Central memory CD8-positive, alpha-beta T cell (primary cell): ENCODE measurements around the gene NCOA1.

Source experiments
- ATAC-seq: fragments of 150-1000 bp; cut with Tn5 transposase; replicated peaks from 2 replicates; pipeline ENCODE4 v1.10.0; 2022; ENCODE audit warnings: mild to moderate bottlenecking, moderate FRiP score, moderate number of reproducible peaks; ENCODE audit not compliant: poor library complexity, severe bottlenecking; ENCODE audit errors: extremely low read depth
- DNase-seq, 2 donors: peaks; one replicate each; pipeline ENCODE4 v3.0.0; 2021; ENCODE audit warnings: low spot score in 2 of 2
- H3K27ac Mint-ChIP-seq: one replicate; pipeline ENCODE4 v1.8.0; 2022; ENCODE audit warnings: low read depth, mild to moderate bottlenecking, moderate library complexity, mixed read lengths
- H3K27me3 Mint-ChIP-seq: one replicate; pipeline ENCODE4 v1.8.0; 2022; ENCODE audit warnings: mixed read lengths
- H3K36me3 Mint-ChIP-seq: one replicate; pipeline ENCODE4 v1.8.0; 2022; ENCODE audit warnings: mild to moderate bottlenecking, moderate library complexity, mixed read lengths; ENCODE audit not compliant: insufficient read depth
- H3K4me1 Mint-ChIP-seq: one replicate; pipeline ENCODE4 v1.8.0; 2022; ENCODE audit warnings: mixed read lengths
- H3K4me3 Mint-ChIP-seq: one replicate; pipeline ENCODE4 v1.8.0; 2022; ENCODE audit warnings: mild to moderate bottlenecking, moderate library complexity, mixed read lengths
- H3K9me3 Mint-ChIP-seq: one replicate; pipeline ENCODE4 v1.8.0; 2022; ENCODE audit warnings: mixed read lengths

Gene NCOA1

GRCh38 chr2:24820175-24820513, 329.1 kb downstream of the NCOA1 start:
- no peak overlapping the region for H3K27ac Mint-ChIP-seq
- no peaks in the 10 kb centered on the region for H3K27me3 Mint-ChIP-seq
- peaks cover 31% of the 10 kb centered on the region for H3K36me3 Mint-ChIP-seq
- no peaks in the 10 kb centered on the region for H3K9me3 Mint-ChIP-seq
- H3K4me1 Mint-ChIP-seq, result no peaks in the 10 kb centered on the region
- H3K4me3 Mint-ChIP-seq, result no peak overlapping the region
- DNase-seq, result no peak
- no peak for ATAC-seq
